HUES6 (cell line): ENCODE data around the gene CCDC7.
"Not testable (repeated sequence)": the region's sequence is repeated elsewhere in the genome, so short reads cannot be mapped to it uniquely, and the experiment has no call there.

Experiments used
- H3K27ac ChIP-seq: 2 replicates; pipeline ENCODE4 v1.7.0; 2013; ENCODE audit warnings: low read depth, mild to moderate bottlenecking, low read length, inconsistent platforms
- H3K27me3 ChIP-seq: 2 replicates; pipeline ENCODE4 v1.6.1; 2013; ENCODE audit warnings: low read length; ENCODE audit not compliant: control insufficient read depth, insufficient read depth
- H3K36me3 ChIP-seq: 2 replicates; pipeline ENCODE4 v1.6.1; 2013; ENCODE audit warnings: low read length; ENCODE audit not compliant: control insufficient read depth, insufficient read depth
- H3K4me1 ChIP-seq: 2 replicates; pipeline ENCODE4 v1.6.1; 2013; ENCODE audit warnings: low read length; ENCODE audit not compliant: control insufficient read depth, insufficient read depth
- H3K4me3 ChIP-seq: 2 replicates; pipeline ENCODE4 v1.5.1; 2013; ENCODE audit warnings: low read depth, low read length
- H3K9ac ChIP-seq: one replicate; pipeline ENCODE4 v1.6.1; 2013; ENCODE audit warnings: mild to moderate bottlenecking, low read length
- H3K9me3 ChIP-seq: 2 replicates; pipeline ENCODE4 v1.6.1; 2013; ENCODE audit warnings: low read depth, low read length; ENCODE audit not compliant: control insufficient read depth, insufficient read depth

CCDC7 gene

GRCh38 chr10:32887481-32887880, 441.5 kb downstream of the CCDC7 start:
- Histone ChIP-seq H3K4me3 (no peak overlapping the region), H3K27me3 (no peaks in the 10 kb centered on the region), H3K9me3 (no peaks in the 10 kb centered on the region), H3K27ac (no peak overlapping the region), H3K36me3 (no peaks in the 10 kb centered on the region), H3K9ac (no peak overlapping the region), H3K4me1 (peaks cover 9% of the 10 kb centered on the region)

GRCh38 chr10:32888161-32888927, 442.4 kb downstream of the CCDC7 start:
- no peaks in the 10 kb centered on the region for H3K9me3 ChIP-seq
- H3K4me1 ChIP-seq: peaks cover 11% of the 10 kb centered on the region
- no peaks in the 10 kb centered on the region for H3K27me3 ChIP-seq
- no peak overlapping the region for H3K4me3 ChIP-seq
- no peak overlapping the region for H3K9ac ChIP-seq
- no peaks in the 10 kb centered on the region for H3K36me3 ChIP-seq
- H3K27ac ChIP-seq: no peak overlapping the region

GRCh38 chr10:32889631-32890212, 443.8 kb downstream of the CCDC7 start:
- Histone ChIP-seq H3K4me3 (no peak overlapping the region), H3K36me3 (no peaks in the 10 kb centered on the region), H3K4me1 (peaks cover 16% of the 10 kb centered on the region), H3K9me3 (no peaks in the 10 kb centered on the region), H3K27me3 (no peaks in the 10 kb centered on the region), H3K27ac (no peak overlapping the region), H3K9ac (no peak overlapping the region)

- H3K9me3 ChIP-seq: no peaks in the 10 kb centered on the region
- peaks cover 2% of the 10 kb centered on the region for H3K36me3 ChIP-seq
- H3K9ac ChIP-seq: no peak overlapping the region
- no peak overlapping the region for H3K27ac ChIP-seq
- no peak overlapping the region for H3K4me3 ChIP-seq
- no peaks in the 10 kb centered on the region for H3K27me3 ChIP-seq
- peaks cover 16% of the 10 kb centered on the region for H3K4me1 ChIP-seq
Observed at GRCh38 chr10:32890444-32890843, 444.5 kb downstream of the CCDC7 start.

GRCh38 chr10:32891261-32891660, 445.3 kb downstream of the CCDC7 start:
- Histone ChIP-seq H3K27ac (no peak overlapping the region), H3K4me1 (peaks cover 16% of the 10 kb centered on the region), H3K9me3 (no peaks in the 10 kb centered on the region), H3K36me3 (peaks cover 10% of the 10 kb centered on the region), H3K27me3 (no peaks in the 10 kb centered on the region), H3K4me3 (no peak overlapping the region), H3K9ac (no peak overlapping the region)

- Histone ChIP-seq H3K36me3 (peaks cover 30% of the 10 kb centered on the region), H3K4me1 (peaks cover 16% of the 10 kb centered on the region), H3K27ac (no peak overlapping the region), H3K9ac (no peak overlapping the region), H3K27me3 (no peaks in the 10 kb centered on the region), H3K4me3 (no peak overlapping the region), H3K9me3 (no peaks in the 10 kb centered on the region)
Observed at GRCh38 chr10:32893434-32893833, 447.5 kb downstream of the CCDC7 start.

- no peak overlapping the region for H3K4me3 ChIP-seq
- H3K9me3 ChIP-seq: no peaks in the 10 kb centered on the region
- peaks cover 37% of the 10 kb centered on the region for H3K36me3 ChIP-seq
- peaks cover 16% of the 10 kb centered on the region for H3K4me1 ChIP-seq
- H3K27me3 ChIP-seq: no peaks in the 10 kb centered on the region
- H3K9ac ChIP-seq: no peak overlapping the region
- no peak overlapping the region for H3K27ac ChIP-seq
Observed at GRCh38 chr10:32893916-32894664, 448.1 kb downstream of the CCDC7 start.

- H3K27ac ChIP-seq, H3K4me3 ChIP-seq, H3K9ac ChIP-seq, H3K27me3 ChIP-seq, H3K9me3 ChIP-seq: not testable (repeated sequence)
- Histone ChIP-seq H3K36me3 (peaks cover 47% of the 10 kb centered on the region), H3K4me1 (peaks cover 16% of the 10 kb centered on the region)
Observed at GRCh38 chr10:32895200-32895968, 449.4 kb downstream of the CCDC7 start.

- H3K4me1 ChIP-seq: no peaks in the 10 kb centered on the region
- H3K27ac ChIP-seq: no peak overlapping the region
- H3K9ac ChIP-seq: no peak overlapping the region
- H3K9me3 ChIP-seq: no peaks in the 10 kb centered on the region
- no peaks in the 10 kb centered on the region for H3K27me3 ChIP-seq
- no peak overlapping the region for H3K4me3 ChIP-seq
- peaks cover 77% of the 10 kb centered on the region for H3K36me3 ChIP-seq
Observed at GRCh38 chr10:32901815-32902214, 455.9 kb downstream of the CCDC7 start.

- no peak overlapping the region for H3K4me3 ChIP-seq
- no peaks in the 10 kb centered on the region for H3K4me1 ChIP-seq
- H3K36me3 ChIP-seq: peaks cover 80% of the 10 kb centered on the region
- no peaks in the 10 kb centered on the region for H3K9me3 ChIP-seq
- no peak overlapping the region for H3K27ac ChIP-seq
- no peaks in the 10 kb centered on the region for H3K27me3 ChIP-seq
- no peak overlapping the region for H3K9ac ChIP-seq
Observed at GRCh38 chr10:32905466-32905865, 459.5 kb downstream of the CCDC7 start.
